HG02763 (cell line): ENCODE results near the gene RTEL1.
"Not testable (repeated sequence)": the region's sequence is repeated elsewhere in the genome, so short reads cannot be mapped to it uniquely, and the experiment has no call there.

Experiments
- ATAC-seq: cut with Tn5 transposase; IDR thresholded peaks from one replicate; pipeline ENCODE4 v1.9.1; 2021; ENCODE audit warnings: mild to moderate bottlenecking, moderate library complexity; ENCODE audit not compliant: unreplicated experiment

The RTEL1 gene

GRCh38 chr20:63664861-63665594 lies 6.9 kb downstream of the RTEL1 start:
- no peak for ATAC-seq

DNA sequence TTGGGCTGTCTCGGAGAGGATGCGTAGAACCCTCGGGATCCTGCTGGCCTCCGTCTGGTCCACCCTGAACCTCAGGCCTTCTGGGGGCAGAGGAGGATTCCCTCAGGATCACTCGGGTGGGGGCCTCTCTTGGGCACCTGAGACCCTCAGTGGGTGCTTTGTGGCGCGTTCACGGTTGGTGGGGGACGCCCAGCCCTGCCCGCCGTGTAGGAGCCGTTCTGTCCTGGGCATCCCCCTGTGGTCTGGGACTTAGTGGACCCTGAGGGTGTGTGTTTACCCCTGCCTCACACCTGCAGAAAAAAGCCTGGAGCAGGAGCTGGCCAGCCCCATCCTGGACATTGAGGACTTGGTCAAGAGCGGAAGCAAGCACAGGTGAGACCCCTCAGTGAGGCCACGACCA lies 7.6 kb downstream of the RTEL1 start:
- no peak for ATAC-seq

GRCh38 chr20:63667858-63668257 lies 9.7 kb downstream of the RTEL1 start:
- ATAC-seq: no peak

- ATAC-seq: no peak
Measured at GRCh38 chr20:63668351-63668750, 10.2 kb downstream of the RTEL1 start.

GRCh38 chr20:63671695-63672094 lies 13.6 kb downstream of the RTEL1 start:
- ATAC-seq: not testable (repeated sequence)

DNA sequence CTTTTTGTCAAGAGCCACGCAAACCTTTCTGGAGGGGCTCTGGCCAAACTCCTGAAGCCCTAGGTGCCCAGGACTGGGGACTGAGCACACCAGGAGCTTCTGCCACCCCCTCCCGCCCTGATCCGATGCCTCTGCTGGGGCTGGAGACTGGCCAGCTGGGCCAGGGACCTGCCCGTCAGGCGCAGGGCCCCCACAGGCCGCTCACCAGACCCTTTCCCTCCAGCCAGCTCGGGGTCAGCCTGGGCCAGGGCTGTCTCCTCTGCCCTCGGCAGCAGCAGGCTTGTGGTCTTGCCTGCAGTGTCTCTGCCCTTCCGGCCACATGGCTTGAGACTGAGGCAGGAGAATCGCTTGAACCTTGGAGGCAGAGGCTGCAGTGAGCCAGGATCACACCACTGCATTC lies 14.6 kb downstream of the RTEL1 start:
- ATAC-seq: no peak

DNA sequence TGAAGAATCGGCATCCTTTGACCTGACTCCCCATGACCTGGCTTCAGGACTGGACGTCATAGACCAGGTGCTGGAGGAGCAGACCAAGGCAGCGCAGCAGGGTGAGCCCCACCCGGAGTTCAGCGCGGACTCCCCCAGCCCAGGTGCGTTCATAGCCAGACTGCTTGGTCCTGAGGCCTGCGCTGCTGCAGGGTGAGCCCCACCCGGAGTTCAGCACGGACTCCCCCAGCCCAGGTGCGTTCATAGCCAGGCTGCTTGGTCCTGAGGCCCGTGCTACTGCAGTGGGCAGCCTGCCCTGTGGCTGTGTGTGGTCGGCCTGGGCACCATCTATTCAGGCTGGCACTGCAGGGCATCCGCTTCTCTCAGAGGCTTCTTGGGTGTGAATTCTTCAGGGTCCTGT lies 15.8 kb downstream of the RTEL1 start:
- no peak for ATAC-seq

DNA sequence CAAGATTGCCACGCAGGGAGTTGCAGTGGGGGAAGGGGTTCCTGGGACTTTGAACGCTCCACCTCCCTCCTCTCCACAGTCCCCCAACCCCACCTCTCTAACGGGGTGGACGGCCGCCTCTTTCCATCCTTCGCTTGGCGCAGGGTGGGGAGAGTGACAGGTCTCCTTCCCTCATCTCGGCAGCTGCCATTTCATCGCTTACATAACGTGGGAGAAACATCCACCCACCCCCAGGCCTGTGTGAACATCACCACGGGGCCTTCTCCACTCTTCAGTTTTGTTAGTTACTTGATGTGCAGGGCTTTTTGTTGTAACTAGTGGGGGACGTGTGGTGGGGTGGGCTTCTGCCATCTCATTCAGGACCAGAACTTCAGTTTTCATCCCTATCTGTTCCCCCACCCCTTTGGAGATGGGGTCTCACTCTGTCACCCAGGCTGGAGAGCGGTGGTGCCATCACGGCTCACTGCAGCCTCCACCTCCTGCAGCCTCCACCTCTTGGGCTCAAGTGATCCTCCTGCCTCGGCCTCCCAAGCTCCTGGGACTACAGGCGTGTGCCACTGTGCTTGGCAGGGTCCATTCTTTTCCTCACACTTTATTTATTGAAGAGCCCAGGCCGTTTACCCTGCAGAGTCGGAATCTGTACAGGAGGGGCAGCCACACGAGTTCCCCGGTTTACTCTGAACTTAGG lies 17.7 kb downstream of the RTEL1 start:
- ATAC-seq: no peak

GRCh38 chr20:63678071-63678470 lies 20.0 kb downstream of the RTEL1 start:
- no peak for ATAC-seq

GRCh38 chr20:63678667-63679465 lies 20.8 kb downstream of the RTEL1 start:
- no peak for ATAC-seq

GRCh38 chr20:63679799-63680305 lies 21.7 kb downstream of the RTEL1 start:
- ATAC-seq: no peak

DNA sequence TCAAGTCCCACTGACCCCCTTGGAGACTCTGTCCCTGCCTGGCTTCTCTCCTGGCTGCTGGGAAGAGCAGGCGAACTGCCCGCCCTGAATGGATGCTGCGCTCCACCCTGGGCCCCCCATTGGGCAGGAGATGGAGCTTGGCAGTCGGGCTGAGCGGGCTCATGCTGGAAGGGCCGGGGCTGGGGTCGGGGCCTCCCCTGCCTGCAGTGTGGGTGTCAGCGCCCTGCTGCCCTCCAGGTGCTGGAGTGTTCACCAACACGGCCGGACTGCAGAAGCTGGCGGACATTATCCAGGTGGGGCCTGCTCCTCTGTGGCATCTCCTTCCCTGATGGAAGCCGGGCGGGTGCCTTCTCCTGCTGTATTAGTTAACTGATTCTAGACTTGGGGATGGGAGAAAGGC lies 22.3 kb downstream of the RTEL1 start:
- no peak for ATAC-seq

DNA sequence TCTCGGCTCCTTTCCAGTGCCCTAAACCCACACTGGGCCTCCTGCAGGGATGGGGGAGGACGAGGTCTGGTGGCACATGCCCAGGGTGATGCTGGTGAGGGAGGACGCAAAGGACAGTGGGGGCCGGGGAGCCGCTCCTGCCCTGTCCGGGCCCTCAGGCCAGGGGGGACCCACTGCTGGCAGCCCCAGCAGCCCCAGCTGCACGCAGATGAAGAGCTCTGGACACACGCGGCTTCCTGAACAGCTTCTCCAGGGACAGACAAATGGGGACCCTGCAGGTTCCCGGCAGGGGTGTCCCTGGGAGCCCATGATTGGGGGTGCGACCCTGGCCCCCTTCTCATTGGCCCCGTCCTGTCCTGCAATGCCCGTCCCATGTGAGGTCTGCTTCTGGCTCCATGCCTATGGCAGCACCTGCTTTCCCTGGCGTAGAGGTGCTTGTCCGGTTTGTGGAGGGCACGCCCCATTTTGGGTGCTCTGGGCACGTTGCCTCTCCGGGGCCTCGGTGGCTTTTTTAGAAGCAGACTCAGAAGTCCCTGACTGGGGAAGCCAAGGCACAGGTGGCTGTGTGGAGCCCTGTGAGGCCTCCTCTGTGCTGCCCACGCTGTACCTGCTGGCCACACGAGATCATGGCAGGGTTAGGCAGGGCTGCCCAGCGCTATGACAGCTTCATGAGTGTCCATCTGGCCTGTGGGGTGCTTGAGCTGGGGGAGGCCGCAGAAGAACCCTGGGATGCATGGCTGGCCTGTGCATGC lies 22.9 kb downstream of the RTEL1 start:
- no peak for ATAC-seq

- ATAC-seq: no peak
Measured at GRCh38 chr20:63681609-63682142, 23.6 kb downstream of the RTEL1 start.

DNA sequence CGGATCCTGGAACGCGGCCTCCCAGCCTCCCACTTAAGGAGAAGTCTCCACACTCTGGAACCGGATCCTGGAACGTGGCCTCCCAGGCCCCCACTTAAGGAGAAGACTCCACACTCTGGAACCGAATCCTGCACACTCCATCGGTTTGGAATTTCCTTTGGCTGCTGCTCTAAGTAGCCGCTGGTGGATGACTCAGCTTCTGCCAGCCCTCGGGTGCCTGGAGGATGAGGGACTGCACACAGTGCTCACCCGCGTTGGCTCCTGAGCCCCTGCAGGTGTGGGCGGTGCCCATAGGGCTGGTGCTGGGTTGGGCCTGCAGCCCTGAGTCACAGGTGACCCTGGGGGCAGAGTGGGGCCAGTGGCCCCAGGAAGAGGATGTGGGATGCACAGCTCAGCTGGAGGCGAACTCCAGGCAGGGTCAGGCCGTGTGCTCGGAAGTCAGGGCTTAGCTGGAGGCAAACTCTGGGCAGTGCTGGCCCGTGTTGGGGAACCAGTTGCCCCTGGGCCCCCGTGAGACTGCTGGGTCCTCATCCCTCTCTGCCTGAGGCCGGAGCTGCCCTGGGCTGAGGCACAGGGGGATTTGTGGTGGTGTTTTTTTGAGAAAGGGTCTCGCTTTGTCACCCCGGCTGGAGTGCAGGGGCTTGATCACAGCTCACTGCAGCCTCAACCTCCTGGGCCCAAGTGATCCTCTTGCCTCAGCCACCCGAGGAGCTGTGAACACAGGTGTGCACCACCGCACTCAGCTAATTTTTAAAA lies 24.4 kb downstream of the RTEL1 start:
- ATAC-seq: no peak

DNA sequence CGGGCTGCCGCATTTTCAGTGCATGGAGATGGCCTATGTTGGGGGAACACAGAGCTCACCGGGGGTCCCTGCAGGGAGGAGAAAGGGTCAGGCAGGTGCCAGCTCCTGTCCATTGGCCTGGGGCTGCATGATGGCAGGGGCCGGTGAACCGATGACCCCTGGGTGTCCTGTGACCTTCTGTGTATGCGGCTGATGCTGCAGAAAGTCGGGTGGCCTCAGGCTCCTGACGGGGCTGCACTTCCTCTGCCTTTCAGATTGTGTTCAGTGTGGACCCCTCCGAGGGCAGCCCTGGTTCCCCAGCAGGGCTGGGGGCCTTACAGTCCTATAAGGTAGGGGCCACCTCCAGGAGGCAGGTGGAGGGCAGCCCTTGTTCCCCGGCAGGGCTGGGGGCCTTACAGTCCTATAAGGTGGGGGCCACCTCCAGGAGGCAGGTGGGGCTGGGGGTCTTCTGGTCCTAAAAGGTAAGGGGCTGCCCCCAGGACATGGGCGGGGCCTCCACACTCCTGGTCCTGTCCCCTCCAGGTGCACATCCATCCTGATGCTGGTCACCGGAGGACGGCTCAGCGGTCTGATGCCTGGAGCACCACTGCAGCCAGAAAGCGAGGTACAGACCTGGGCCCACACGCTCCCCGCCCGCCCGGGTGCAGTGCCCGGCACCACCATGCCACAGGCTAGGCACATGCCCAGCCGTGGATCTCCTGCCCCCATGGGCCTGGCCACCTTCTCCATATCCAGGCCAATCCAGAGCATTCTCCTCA lies 27.3 kb downstream of the RTEL1 start:
- no peak for ATAC-seq

DNA sequence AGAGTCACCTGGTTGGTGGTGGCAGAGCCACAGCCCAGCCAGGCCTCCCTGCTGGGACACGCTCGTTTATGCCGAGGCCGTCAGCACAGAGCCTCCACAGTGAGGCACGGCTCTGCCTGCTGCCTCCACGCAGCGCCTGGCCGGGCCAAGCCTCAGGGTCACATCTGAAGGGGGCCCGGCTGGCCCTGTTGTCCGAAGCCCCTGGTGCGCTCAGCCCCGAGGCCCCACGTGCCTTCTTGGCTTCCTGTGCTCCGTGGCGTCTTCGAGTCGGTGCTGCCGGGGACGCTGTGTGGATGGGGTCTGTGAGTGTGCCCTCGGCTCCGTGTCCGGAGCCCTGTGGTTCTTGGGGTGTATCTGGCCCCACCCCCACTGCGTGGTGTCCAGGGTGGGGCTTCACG lies 28.0 kb downstream of the RTEL1 start:
- ATAC-seq: no peak

- no peak for ATAC-seq
Measured at GRCh38 chr20:63686492-63687321, 28.6 kb downstream of the RTEL1 start.
